ENCODE results near the gene KLHL30.

DNA sequence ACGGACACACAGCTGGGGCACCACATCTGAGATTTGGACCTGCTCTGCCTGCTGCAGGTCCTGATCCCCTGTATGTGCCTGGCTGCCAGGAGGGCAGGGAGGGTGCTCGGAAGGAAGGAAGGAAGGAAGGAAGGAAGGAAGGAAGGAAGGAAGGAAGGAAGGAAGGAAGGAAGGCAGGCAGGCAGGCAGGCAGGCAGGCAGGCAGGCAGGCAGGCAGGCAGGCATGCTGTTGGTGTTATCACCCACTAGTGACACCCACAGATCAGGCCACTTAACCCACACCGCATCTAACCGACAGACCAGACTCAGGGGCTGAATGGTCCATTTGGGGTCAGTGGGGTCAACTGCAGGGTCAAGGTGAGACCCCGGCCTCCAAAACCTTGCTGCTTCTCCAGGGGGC is 5.8 kb downstream of the KLHL30 start:
- no peak for TF ChIP-seq POLR2A (IDR thresholded peaks at IDR 0.05)
- TF ChIP-seq, protein P1, sequence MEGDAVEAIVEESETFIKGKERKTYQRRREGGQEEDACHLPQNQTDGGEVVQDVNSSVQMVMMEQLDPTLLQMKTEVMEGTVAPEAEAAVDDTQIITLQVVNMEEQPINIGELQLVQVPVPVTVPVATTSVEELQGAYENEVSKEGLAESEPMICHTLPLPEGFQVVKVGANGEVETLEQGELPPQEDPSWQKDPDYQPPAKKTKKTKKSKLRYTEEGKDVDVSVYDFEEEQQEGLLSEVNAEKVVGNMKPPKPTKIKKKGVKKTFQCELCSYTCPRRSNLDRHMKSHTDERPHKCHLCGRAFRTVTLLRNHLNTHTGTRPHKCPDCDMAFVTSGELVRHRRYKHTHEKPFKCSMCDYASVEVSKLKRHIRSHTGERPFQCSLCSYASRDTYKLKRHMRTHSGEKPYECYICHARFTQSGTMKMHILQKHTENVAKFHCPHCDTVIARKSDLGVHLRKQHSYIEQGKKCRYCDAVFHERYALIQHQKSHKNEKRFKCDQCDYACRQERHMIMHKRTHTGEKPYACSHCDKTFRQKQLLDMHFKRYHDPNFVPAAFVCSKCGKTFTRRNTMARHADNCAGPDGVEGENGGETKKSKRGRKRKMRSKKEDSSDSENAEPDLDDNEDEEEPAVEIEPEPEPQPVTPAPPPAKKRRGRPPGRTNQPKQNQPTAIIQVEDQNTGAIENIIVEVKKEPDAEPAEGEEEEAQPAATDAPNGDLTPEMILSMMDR (IDR thresholded peaks at IDR 0.05): no peak
